Measurements from ENCODE around the gene DMD. TPM values are rescaled to one million over a fixed set of nuclear protein-coding genes. Genes with fewer than 3 reads are reported as not detected.

Gene DMD
- total and polyA plus RNA-seq, 2 experiments from 2014 or later: 1.5 to 2.0 TPM

DNA sequence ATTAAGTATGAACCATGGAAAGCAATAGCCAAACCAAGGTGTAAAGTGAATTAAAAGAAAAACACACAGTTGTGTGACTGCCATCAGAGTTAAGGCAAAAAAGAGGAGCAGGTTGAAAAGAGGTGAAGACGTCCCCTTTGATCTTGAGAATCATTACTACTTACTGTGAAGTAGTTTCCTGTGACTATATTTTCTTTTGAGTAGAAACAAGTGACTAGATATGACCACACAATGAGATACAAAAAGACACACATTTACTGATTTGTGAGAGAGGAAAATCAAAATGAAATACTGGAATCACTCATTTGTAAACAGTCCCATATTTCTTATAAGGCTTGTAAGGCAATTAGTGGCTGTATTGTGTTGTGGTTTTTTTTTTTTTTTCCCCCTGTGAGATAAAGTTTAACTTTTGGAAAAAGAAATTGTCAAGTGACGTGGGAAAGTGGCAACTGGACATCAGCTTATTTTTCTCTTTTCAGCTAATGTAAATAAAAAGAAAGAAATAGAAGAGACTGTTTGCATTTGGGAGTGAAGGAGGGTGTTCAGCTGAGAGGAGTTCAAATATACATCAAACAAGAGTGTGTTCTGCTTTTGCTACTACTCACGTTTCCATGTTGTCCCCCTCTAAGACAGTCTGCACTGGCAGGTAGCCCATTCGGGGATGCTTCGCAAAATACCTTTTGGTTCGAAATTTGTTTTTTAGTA, 2033.1 kb downstream of the DMD start:
- Histone ChIP-seq H3K27ac (no peak overlapping the region), H2AFZ (no peak overlapping the region), H3K4me3 (no peak overlapping the region), H3K4me2 (ENCODE audit: unreplicated experiment) (no peak overlapping the region), H4K20me1 (ENCODE audit: insufficient read depth) (no peaks in the 10 kb centered on the region), H3K79me2 (ENCODE audit: insufficient read depth) (no peaks in the 10 kb centered on the region), H3F3A (ENCODE audit: insufficient read depth) (no peaks in the 10 kb centered on the region), H3K27me3 (replicated peaks; ENCODE audit: insufficient read depth) (no peaks in the 10 kb centered on the region), H3K9me3 (ENCODE audit: low read depth) (no peaks in the 10 kb centered on the region), H3K36me3 (ENCODE audit: low read depth) (no peaks in the 10 kb centered on the region), H3K9ac (no peak overlapping the region), H3K9me2 (ENCODE audit: insufficient read depth) (no peaks in the 10 kb centered on the region), H3K4me1 (ENCODE audit: insufficient read depth) (no peaks in the 10 kb centered on the region)
- TF ChIP-seq EZH2phosphoT487 (IDR thresholded peaks at IDR 0.05; ENCODE audit: insufficient read depth, low read depth) (no peak), EZH2 (IDR thresholded peaks at IDR 0.05; ENCODE audit: insufficient read depth, poor library complexity, severe bottlenecking) (no peak)
- 67 to 69% methylated on average over 6 of the region's 6 CpGs for WGBS, 2 experiments (ENCODE audit: low coverage in 1 of 2, low lambda C conversion rate in 2 of 2, missing lambda C conversion rate in 2 of 2)
- in situ Hi-C loops (cut with MboI): no loop called here
- no peak for DNase-seq

DNA sequence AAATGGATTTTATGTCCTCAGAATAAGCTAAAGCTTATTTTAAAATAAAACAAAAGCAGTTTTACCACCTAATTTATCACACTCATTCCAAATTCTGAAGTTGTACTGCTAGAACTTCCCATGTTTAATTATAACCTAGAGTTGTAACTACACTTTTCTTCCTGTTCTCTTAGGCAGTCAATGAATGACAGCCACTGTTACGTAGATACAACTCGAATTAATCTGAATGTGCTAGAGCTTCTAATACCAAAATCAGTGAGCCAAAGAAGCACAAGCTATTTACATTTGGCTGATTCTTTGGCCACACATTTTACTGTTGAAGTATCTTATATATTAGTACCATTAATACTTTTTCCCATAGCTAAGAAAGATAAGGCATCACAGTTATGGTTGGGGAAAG, 2040.6 kb downstream of the DMD start:
- no peak overlapping the region for H3K9ac ChIP-seq
- H3K36me3 ChIP-seq (ENCODE audit: low read depth): no peaks in the 10 kb centered on the region
- DNase-seq: no peak
- no peak overlapping the region for H3K4me3 ChIP-seq
- no peaks in the 10 kb centered on the region for H3K27me3 ChIP-seq (replicated peaks; ENCODE audit: insufficient read depth)
- in situ Hi-C loops (cut with MboI): no loop called here
- no peaks in the 10 kb centered on the region for H3K79me2 ChIP-seq (ENCODE audit: insufficient read depth)
- H3K27ac ChIP-seq: no peak overlapping the region
- TF ChIP-seq EZH2phosphoT487 (IDR thresholded peaks at IDR 0.05; ENCODE audit: insufficient read depth, low read depth): no peak
- no peak for TF ChIP-seq EZH2 (IDR thresholded peaks at IDR 0.05; ENCODE audit: insufficient read depth, poor library complexity, severe bottlenecking)
- no peaks in the 10 kb centered on the region for H3F3A ChIP-seq (ENCODE audit: insufficient read depth)
- no peaks in the 10 kb centered on the region for H3K4me1 ChIP-seq (ENCODE audit: insufficient read depth)
- no peak overlapping the region for H3K4me2 ChIP-seq (ENCODE audit: unreplicated experiment)
- WGBS, 2 experiments (ENCODE audit: low coverage in 1 of 2, low lambda C conversion rate in 2 of 2, missing lambda C conversion rate in 2 of 2): 29 to 48% methylated on average over 2 of the region's 2 CpGs
- no peaks in the 10 kb centered on the region for H4K20me1 ChIP-seq (ENCODE audit: insufficient read depth)
- no peaks in the 10 kb centered on the region for H3K9me2 ChIP-seq (ENCODE audit: insufficient read depth)
- no peaks in the 10 kb centered on the region for H3K9me3 ChIP-seq (ENCODE audit: low read depth)
- no peak overlapping the region for H2AFZ ChIP-seq

DNA sequence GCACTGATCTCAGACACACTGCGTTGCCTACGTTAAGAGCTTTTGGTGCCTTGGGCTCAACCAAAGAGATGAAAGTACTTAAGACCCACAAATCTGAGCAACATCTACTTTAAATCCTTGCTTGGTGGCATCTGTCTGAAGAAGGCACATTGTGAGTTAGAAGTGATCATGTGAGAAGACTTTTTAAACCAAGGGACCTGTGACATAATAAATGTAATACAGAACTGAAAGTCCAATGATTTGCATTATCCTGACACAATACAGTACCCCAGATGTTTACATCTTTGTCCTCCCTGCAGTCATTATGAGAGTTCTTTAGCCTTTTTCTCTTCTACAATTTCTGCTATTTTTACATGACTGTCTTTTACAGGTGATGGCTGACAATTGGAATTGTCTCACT, 2042.8 kb downstream of the DMD start:
- in situ Hi-C loops (cut with MboI): no loop called here
- TF ChIP-seq EZH2phosphoT487 (IDR thresholded peaks at IDR 0.05; ENCODE audit: insufficient read depth, low read depth) (no peak), EZH2 (IDR thresholded peaks at IDR 0.05; ENCODE audit: insufficient read depth, poor library complexity, severe bottlenecking) (no peak)
- Histone ChIP-seq H3K4me3 (no peak overlapping the region), H3K9me2 (ENCODE audit: insufficient read depth) (no peaks in the 10 kb centered on the region), H3K79me2 (ENCODE audit: insufficient read depth) (no peaks in the 10 kb centered on the region), H3K9ac (no peak overlapping the region), H3K9me3 (ENCODE audit: low read depth) (no peaks in the 10 kb centered on the region), H2AFZ (no peak overlapping the region), H4K20me1 (ENCODE audit: insufficient read depth) (no peaks in the 10 kb centered on the region), H3K4me2 (ENCODE audit: unreplicated experiment) (no peak overlapping the region), H3K4me1 (ENCODE audit: insufficient read depth) (no peaks in the 10 kb centered on the region), H3F3A (ENCODE audit: insufficient read depth) (no peaks in the 10 kb centered on the region), H3K27ac (no peak overlapping the region), H3K36me3 (ENCODE audit: low read depth) (no peaks in the 10 kb centered on the region), H3K27me3 (replicated peaks; ENCODE audit: insufficient read depth) (no peaks in the 10 kb centered on the region)
- no peak for DNase-seq
- 85 to 100% methylated on average over 2 of the region's 2 CpGs for WGBS, 2 experiments (ENCODE audit: low coverage in 1 of 2, low lambda C conversion rate in 2 of 2, missing lambda C conversion rate in 2 of 2)

DNA sequence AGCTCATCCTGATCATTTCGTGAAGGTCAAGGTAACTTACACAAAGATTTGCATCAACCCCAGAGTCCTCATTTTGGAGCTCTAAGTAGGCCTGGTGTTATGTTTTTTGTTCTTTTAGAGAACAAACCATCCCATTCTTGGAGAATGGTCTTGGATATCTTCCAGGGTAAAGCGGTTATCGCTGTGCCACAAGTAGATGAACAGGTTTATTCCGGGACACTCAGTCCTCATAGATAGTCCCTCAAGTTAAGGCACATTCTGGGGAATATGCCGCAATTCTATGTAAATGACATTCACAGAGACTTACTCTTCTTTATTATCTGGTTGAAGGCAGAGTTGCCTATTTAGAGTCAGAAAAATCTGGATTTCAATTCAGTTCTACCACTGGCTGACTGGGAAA, 2044.5 kb downstream of the DMD start:
- no peaks in the 10 kb centered on the region for H4K20me1 ChIP-seq (ENCODE audit: insufficient read depth)
- no peak overlapping the region for H2AFZ ChIP-seq
- WGBS, 2 experiments (ENCODE audit: low coverage in 1 of 2, low lambda C conversion rate in 2 of 2, missing lambda C conversion rate in 2 of 2): 58 to 64% methylated on average over 5 of the region's 5 CpGs
- in situ Hi-C loops (cut with MboI): no loop called here
- no peaks in the 10 kb centered on the region for H3K36me3 ChIP-seq (ENCODE audit: low read depth)
- H3F3A ChIP-seq (ENCODE audit: insufficient read depth): no peaks in the 10 kb centered on the region
- no peak for TF ChIP-seq EZH2 (IDR thresholded peaks at IDR 0.05; ENCODE audit: insufficient read depth, poor library complexity, severe bottlenecking)
- TF ChIP-seq EZH2phosphoT487 (IDR thresholded peaks at IDR 0.05; ENCODE audit: insufficient read depth, low read depth): no peak
- no peak overlapping the region for H3K4me2 ChIP-seq (ENCODE audit: unreplicated experiment)
- DNase-seq: no peak
- H3K27me3 ChIP-seq (replicated peaks; ENCODE audit: insufficient read depth): no peaks in the 10 kb centered on the region
- no peaks in the 10 kb centered on the region for H3K9me3 ChIP-seq (ENCODE audit: low read depth)
- H3K9me2 ChIP-seq (ENCODE audit: insufficient read depth): no peaks in the 10 kb centered on the region
- H3K27ac ChIP-seq: no peak overlapping the region
- H3K4me1 ChIP-seq (ENCODE audit: insufficient read depth): no peaks in the 10 kb centered on the region
- no peak overlapping the region for H3K4me3 ChIP-seq
- no peaks in the 10 kb centered on the region for H3K79me2 ChIP-seq (ENCODE audit: insufficient read depth)
- H3K9ac ChIP-seq: no peak overlapping the region

All from GM23248 (cell line).